Stimulated activated naive CD8-positive, alpha-beta T cell treated with anti-CD3 and anti-CD28 coated beads, Interleukin-15, Interleukin-2, amounts not matched to agents 100 ng/mL and 50 ng/mL, for 24 hours (primary cell): ENCODE measurements around the gene EEF1AKMT2.

Experiments used
- H3K27ac Mint-ChIP-seq: one replicate; pipeline ENCODE4 v1.8.0; 2021; ENCODE audit warnings: mild to moderate bottlenecking, mixed read lengths
- H3K27me3 Mint-ChIP-seq: one replicate; pipeline ENCODE4 v1.8.0; 2021; ENCODE audit warnings: mixed read lengths
- H3K36me3 Mint-ChIP-seq: one replicate; pipeline ENCODE4 v1.8.0; 2021; ENCODE audit warnings: low read depth, mixed read lengths
- H3K4me1 Mint-ChIP-seq: one replicate; pipeline ENCODE4 v1.8.0; 2021; ENCODE audit warnings: low read depth, mixed read lengths
- H3K4me3 Mint-ChIP-seq: one replicate; pipeline ENCODE4 v1.8.0; 2021; ENCODE audit warnings: mild to moderate bottlenecking, mixed read lengths
- H3K9me3 Mint-ChIP-seq: one replicate; pipeline ENCODE4 v1.8.0; 2021; ENCODE audit warnings: mixed read lengths

Gene EEF1AKMT2

GRCh38 chr10:124711145-124711544 is 80.5 kb downstream of the EEF1AKMT2 start:
- Mint-ChIP-seq H3K27me3 (no peaks in the 10 kb centered on the region), H3K27ac (no peak overlapping the region), H3K9me3 (no peaks in the 10 kb centered on the region), H3K36me3 (peaks cover 7% of the 10 kb centered on the region), H3K4me1 (peaks cover 85% of the 10 kb centered on the region), H3K4me3 (no peak overlapping the region)

GRCh38 chr10:124710266-124710881 is 81.3 kb downstream of the EEF1AKMT2 start:
- H3K4me3 Mint-ChIP-seq: no peak overlapping the region
- no peaks in the 10 kb centered on the region for H3K27me3 Mint-ChIP-seq
- H3K36me3 Mint-ChIP-seq: peaks cover 5% of the 10 kb centered on the region
- no peaks in the 10 kb centered on the region for H3K9me3 Mint-ChIP-seq
- H3K27ac Mint-ChIP-seq: no peak overlapping the region
- H3K4me1 Mint-ChIP-seq: peaks cover 84% of the 10 kb centered on the region

- peaks cover 84% of the 10 kb centered on the region for H3K4me1 Mint-ChIP-seq
- no peaks in the 10 kb centered on the region for H3K27me3 Mint-ChIP-seq
- no peak overlapping the region for H3K4me3 Mint-ChIP-seq
- H3K27ac Mint-ChIP-seq: no peak overlapping the region
- H3K36me3 Mint-ChIP-seq: peaks cover 5% of the 10 kb centered on the region
- no peaks in the 10 kb centered on the region for H3K9me3 Mint-ChIP-seq
These were observed 81.8 kb downstream of the EEF1AKMT2 start for GRCh38 chr10:124709861-124710260.

GRCh38 chr10:124708922-124709520 is 82.7 kb downstream of the EEF1AKMT2 start:
- H3K27ac Mint-ChIP-seq: no peak overlapping the region
- peaks cover 88% of the 10 kb centered on the region for H3K4me1 Mint-ChIP-seq
- H3K27me3 Mint-ChIP-seq: no peaks in the 10 kb centered on the region
- no peaks in the 10 kb centered on the region for H3K9me3 Mint-ChIP-seq
- peaks cover 12% of the 10 kb centered on the region for H3K36me3 Mint-ChIP-seq
- no peak overlapping the region for H3K4me3 Mint-ChIP-seq

GRCh38 chr10:124708246-124708779 is 83.4 kb downstream of the EEF1AKMT2 start:
- H3K9me3 Mint-ChIP-seq: no peaks in the 10 kb centered on the region
- H3K4me3 Mint-ChIP-seq: no peak overlapping the region
- peaks cover 88% of the 10 kb centered on the region for H3K4me1 Mint-ChIP-seq
- no peak overlapping the region for H3K27ac Mint-ChIP-seq
- peaks cover 12% of the 10 kb centered on the region for H3K36me3 Mint-ChIP-seq
- H3K27me3 Mint-ChIP-seq: no peaks in the 10 kb centered on the region
